ENCODE data around the gene JMY.

Gene JMY, protein sequence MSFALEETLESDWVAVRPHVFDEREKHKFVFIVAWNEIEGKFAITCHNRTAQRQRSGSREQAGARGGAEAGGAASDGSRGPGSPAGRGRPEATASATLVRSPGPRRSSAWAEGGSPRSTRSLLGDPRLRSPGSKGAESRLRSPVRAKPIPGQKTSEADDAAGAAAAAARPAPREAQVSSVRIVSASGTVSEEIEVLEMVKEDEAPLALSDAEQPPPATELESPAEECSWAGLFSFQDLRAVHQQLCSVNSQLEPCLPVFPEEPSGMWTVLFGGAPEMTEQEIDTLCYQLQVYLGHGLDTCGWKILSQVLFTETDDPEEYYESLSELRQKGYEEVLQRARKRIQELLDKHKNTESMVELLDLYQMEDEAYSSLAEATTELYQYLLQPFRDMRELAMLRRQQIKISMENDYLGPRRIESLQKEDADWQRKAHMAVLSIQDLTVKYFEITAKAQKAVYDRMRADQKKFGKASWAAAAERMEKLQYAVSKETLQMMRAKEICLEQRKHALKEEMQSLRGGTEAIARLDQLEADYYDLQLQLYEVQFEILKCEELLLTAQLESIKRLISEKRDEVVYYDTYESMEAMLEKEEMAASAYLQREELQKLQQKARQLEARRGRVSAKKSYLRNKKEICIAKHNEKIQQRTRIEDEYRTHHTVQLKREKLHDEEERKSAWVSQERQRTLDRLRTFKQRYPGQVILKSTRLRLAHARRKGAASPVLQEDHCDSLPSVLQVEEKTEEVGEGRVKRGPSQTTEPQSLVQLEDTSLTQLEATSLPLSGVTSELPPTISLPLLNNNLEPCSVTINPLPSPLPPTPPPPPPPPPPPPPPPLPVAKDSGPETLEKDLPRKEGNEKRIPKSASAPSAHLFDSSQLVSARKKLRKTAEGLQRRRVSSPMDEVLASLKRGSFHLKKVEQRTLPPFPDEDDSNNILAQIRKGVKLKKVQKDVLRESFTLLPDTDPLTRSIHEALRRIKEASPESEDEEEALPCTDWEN

DNA sequence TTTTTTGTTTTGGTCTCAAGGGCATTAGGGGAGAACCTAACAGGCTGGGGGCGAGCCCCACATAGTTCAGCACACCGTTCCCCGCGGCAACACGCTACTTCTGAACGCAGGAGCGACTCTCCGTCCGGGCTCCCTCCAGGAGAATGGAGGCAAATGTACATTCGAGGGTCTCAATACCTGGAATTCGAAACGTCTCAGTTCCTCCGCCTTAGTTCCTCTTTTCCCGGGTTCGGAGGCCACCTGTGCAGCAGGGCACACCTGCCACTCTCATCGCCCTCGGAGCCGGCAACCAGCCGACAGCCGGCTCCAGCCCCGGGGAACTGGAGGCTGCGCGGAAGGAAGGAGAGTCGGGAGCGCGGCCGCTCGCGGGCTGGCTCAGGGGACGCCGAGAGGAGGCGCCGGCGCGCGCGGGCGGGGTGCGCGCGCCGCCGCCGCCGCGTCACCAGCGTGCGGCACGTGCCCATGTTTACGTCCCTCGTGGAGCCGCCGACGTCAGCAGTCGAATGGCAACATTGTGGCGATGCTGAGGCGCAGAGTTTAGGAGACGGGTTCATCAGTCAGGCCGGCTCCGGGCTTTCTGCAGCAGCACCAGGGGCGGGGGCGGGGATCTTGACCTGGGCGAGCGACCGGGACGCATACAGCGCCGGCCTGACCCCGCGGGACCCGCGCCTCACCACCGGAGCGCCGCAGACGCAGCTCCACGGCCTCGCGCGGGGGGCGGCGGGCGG lies at the start of gene JMY:
JMY (plus strand) TSS at position 498 of the 728 bp plus-strand sequence. CDS start 520 bp downstream, outside the sequence.
- DNase-seq = peak; percentile 27 to 92 (median 80)

DNA sequence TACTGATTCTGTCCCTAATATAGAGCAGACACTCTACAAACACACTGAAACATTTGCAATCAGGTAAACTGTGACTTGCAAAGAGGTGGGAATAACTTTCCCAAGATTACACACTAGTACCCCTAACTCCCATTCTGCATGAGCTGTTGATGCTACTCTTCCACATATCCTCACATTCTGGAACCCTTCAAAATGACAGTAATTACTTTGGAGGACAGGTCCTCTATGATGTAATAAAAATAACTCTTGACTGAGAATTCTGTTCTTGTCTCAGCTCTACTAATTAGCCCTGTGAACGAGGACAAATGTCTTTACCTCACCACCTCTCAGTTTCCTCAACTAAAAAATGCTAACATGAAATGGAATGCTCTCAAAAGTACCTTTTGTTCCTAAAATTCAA lies 49.5 kb upstream of the JMY start:
- DNase-seq = no peak

DNA sequence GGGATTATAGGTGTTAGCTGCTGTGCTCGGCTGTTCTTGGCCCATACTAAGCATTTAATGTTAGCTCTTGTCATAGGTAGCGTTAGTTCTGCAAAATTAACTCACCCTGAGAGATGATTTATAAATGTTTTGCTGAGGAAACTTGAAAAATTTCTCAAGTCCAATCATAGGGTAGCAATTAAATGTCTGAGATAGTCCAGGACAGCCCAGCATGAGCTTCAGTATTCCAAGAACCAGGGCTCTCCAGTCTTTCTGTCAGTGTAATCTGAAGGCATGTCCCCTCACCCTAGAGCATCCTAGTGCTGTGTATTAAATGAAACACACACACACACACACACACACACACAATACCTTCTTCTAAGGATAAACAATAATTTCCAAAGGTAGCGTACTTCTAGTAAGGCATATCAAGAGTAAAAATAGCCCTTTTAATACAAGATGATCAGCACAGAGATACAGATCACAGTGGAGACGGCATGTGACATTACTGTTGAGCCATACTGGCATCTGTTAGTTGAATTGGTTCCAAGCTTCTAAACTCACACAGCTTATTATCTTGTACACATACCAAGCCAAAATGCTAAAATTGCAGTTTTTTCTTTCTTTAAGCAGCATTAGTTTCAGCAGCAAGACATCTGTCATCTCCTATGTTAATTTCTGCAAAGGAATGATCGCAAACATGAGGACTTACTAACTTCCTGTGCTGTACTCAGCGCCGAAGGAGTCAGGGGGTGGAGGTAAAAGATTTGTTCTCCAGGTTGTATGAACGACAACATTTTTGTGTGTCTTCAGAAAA lies 46.3 kb upstream of the JMY start:
- DNase-seq = no peak

DNA sequence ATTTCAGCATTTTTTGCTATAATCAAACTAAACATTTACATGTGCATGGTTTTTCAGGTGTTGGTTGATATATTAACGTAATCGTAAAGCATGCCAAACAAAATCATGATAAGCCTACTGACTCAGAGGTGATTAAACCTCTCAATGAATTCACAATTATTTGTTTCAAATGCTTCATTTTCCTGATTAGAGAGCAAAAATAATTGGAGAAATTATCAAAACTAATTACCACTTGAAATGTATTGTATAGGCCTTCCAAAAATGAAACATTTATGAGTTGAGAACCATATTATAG lies 45.7 kb upstream of the JMY start:
- no peak for DNase-seq

DNA sequence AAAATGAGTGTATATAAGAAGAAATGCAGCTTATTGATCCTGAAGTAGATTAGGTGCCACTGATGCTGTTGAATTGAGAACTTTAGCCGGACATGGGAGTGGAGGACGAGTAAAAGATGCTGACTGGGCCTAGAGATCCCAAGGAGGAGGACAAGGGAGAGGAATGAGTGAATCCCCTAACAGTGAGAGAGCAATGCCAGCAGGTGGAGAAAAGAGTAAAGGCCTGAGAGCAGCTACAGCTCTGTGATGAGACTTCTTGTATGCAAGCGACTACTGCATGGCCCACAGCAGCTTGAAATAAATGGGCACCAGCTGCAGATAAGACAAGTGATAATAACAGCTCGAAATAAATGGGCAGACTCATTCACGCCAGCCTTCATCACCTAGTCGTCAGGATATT lies 44.5 kb upstream of the JMY start:
- no peak for DNase-seq

DNA sequence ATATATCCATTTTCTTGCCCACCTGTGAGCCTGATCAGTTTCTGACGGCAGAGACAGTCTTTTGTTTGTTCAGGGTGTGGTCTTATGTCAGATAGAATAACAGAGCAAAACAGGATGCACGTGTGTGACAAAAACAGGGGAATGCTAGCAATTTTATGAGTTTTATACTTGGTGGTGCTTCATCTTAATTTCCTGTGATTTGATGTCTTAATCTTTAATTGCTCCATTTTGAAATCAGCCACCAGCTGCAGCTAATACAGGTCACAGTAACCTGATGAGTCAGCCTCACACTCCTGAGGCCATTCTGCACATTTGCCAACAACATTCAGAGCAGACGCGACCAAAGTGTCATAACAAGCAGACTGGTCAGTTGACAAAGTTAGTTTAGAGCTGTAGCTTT lies 42.3 kb upstream of the JMY start:
- DNase-seq = no peak

DNA sequence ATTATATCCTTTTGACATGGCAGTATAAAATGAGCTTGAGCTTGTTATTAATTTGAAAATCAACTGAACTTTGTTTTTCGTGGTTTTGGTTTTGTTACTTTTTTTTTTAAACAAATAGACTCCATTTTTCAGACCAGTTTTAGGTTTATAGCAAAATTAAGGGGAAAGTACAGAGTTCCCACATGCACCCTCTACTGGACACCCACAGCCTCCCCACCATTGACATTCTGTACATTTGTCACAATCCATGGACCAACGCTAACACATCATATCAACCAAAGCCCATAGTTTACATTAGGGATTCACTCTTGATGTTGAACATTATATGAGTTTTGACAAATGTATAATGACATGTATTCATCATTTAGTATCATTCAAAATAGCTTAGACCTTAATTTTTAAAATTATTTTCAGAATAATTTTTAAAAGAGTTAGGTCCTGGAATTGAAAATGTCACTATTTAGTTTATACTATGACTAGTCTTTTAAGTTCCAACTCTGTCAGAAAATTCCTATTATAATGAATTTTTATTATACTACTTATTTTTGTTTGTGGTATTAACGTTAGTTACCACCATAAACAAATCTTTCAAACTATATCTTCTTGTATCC lies 35.3 kb upstream of the JMY start:
- DNase-seq = no peak

DNA sequence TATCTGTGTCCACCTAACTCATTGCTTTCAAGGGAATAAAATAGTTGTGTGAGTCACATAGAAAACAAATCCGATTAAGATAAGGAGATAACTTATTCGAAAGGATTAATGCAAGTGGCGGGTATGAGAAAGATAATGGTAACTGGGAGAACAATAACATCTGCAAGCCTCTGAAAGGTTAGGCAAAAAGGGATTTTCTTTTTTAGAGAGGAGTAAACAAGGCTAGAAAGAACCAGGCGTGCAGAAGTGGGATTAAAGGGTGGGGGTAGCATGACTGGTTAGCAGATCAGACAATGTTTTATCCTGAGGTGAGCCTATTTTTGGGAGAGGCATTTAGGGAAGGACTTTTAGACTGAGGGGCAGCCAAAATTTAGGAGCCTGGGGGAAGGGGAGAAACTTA lies 34.7 kb upstream of the JMY start:
- no peak for DNase-seq

DNA sequence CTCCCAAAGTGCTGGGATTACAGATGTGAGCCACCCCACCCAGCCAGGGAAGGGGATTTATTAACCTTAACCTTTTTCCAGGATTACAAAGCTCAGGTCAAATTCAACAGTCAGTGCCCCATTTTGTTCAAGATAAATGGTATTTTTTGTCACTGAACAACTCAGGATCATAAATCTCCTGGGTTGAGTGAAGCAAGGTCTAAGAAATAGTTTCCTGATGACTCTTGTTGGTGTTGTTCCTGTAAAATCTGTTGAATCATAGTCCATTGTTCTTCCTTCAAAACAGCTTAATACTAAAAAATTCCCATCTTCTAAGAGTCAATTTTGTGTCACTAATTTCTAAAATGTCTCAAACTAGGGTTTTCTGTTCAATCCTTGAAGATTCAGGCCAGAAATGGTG lies 33.9 kb upstream of the JMY start:
- no peak for DNase-seq

DNA sequence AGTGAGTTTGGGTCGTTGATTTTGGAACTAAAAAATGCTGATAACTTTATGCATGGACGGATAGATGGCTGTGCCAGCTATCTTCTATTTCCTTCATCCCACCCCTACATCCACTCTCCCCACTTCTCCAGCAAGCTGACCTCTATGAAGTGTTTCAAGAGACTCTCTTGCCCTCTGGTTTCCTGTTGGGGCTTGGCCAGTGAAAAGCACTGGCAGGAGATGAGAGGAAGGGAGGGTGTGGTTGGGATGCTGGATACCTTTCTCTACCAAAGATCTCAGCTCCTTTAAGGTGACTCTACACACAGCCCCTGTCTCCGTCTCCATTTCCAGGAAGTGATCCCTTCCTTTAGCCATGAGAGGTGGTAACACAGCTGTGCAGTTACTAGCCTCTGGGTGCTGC lies 30.0 kb upstream of the JMY start:
- DNase-seq = no peak

DNA sequence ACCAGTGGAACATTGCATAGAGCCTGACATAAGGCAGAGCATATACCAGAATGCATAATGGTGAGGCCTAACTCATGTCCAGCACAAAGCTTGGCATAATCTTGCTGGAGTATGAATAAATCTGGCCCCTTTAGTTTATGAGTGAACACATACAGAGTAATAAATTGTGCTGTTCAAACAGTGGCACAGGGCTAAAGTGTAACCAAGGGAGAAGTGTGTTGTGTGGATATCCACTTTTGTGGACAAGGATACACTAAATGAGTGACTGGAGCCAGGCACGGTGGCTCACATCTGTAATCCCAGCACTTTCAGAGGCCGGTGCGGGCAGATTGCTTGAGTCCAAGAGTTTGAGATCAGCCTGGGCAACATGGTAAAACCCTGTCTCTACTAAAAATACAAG lies 29.4 kb upstream of the JMY start:
- DNase-seq = no peak

DNA sequence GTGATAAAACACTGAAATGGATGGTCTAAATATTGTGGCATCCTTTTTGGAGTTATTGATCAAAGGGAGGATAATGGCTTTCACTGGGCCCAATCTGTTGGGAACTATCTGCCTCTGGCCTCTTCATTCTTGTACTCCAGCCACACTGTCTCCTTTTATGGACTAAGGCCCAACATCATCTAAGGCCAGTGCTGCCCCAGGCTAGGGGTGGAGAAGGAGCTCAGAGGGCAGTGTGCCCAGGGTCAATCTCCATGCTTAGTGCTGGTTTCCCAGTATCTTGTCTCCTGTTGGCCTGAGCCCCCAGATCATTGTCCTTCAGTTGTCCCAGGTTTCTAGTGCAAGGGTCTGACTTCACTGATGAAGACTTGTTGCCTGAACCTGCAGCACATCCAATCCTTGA lies 26.4 kb upstream of the JMY start:
- no peak for DNase-seq

DNA sequence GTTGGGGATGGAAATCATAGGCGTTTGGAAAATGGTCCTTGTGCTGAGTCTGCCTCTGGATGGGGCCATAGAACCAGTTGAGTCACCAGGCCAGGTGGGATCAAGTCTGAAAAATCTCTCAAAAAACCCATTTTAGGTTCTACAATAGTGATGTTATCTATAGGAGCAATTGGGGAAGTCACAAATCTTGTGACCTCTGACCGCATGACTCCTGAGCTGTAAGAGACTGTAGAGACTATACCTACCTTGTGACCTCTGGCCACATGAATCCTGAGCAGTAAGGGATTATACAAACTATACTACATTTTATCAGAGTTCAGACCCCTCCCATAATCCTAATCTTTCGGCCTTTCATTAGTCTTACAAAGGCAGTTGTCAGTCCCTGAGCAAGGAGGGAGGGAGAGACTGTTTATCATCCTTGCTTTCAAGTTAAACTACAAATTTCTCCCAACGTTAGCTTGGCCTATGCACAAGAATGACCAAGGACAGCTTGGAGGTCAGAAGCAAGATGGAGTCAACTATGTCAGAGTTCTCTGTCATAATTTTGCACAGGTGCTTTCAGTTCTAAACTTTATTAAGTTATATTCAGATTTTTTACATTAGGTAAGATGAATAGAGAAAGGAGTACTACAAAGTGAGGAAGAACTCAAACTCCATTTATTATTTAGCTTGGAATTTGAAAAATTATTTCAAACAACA lies 11.5 kb upstream of the JMY start:
- DNase-seq = no peak

DNA sequence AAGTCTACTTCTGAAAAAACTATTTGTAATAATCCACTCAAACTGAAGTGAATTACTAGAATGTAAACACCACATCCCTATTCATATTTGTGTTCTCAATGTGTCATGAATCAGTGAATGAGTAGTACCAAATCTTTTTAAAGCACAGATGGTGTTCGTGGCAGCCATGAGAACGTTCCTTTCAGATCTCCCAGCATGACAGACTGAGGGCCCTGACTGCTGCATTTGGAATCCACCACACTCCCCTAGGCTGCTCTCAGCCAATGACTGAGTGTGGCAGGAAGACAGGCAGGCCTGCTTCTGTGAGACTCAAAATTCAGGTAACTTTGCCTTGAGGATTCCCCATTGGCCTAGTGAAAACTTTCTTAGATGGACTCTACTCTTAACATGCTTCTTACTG lies 10.9 kb upstream of the JMY start:
- DNase-seq = peak in 1 of 51 donors; percentile 18

DNA sequence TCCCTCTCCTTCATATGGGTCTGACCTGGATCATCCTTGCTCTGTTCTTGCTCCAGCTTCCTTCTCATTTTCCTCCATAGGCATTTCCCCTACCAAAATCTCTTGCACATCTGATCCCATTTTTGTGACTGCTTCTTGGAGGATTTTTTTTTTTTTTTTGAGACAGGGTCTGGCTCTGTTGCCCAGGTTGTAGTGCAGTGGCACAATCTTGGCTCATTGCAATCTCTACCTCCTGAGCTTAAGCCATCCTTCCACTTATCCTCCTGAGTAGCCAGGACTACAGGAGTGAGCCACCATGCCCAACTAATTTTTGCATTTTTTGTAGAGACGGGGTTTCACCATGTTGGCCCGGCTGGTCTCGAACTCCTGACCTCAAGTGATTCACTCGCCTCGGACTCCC lies 10.5 kb upstream of the JMY start:
- no peak for DNase-seq

DNA sequence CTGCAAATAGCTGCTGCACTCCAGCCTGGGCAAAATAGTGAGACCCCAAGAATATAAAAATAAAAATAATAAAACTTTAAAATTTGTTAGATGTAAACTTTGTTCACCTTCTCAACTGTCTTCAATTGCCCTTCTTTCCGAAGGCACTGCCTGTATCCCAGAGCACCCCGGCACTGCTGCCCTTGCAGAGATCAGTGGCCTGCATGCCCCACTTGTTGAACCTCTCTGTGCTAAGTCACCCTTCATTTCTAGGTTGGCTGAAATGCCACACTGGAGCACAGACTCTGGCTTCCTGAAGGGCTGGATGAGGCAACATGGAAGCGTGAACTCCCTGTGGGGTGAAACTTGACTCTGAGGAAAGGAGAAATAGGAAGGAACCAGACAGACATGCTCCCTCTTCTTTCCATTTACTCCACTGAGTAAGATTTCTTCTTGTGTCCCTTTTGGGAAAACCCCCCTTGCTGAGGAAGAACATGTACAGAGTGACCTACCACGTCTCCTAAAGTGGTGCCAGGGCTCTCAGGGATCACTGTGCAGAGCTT lies 8.4 kb upstream of the JMY start:
- DNase-seq = no peak

DNA sequence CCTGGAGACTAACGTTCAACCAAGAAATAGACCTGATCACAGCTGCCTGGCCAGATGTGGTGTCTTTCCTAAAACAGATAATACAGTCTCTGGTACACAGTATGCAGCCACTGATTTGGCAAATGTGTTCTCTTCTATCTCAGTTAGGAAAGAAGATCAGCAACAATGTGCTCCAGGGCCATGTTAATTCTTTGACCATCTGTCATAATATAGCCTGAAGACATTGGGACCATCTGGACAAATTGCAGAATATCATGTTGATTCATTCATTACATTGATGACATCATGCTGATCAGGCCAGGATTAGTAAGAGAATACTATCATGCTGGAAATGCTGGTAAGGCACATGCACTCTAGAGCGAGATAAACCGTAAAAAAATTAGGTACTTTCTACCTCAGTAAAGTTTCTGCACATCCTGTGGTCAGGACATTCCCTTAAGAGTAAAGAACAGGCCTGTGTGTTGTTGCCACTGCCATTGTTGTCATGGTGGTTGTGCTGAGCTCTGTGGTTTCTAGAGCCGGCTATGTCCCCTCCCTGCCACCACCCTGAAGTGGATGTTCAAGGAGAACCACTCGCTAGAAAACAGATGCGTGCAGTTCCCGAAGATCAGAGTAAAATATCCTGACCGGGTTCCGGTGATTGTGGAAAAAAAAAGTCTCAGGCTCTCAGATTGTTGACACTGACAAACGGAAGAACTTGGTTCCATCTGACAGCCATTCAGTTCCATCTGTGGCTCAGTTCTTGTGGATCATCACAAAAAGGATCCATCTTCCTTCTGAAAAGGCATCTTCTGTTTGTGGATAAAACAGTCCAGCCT lies 6.4 kb upstream of the JMY start:
- no peak for DNase-seq

DNA sequence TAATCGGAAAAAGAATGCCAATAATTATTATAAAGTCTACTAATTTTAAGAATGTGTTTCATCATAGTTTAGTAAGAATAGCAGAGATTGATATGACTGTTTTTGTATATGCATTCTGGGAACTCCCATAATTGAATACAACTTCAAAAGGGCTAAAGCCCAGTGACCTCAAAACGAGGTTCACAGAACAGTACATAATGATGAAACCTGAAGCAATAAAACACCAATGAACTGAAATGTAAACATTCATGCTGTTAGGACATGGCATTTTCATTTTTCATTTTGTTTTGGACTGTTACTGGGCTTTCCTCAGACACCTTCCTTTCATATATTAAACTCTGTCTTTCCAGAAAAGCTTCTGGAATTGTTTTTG lies 684 bp upstream of the JMY start:
- no peak for DNase-seq

DNA sequence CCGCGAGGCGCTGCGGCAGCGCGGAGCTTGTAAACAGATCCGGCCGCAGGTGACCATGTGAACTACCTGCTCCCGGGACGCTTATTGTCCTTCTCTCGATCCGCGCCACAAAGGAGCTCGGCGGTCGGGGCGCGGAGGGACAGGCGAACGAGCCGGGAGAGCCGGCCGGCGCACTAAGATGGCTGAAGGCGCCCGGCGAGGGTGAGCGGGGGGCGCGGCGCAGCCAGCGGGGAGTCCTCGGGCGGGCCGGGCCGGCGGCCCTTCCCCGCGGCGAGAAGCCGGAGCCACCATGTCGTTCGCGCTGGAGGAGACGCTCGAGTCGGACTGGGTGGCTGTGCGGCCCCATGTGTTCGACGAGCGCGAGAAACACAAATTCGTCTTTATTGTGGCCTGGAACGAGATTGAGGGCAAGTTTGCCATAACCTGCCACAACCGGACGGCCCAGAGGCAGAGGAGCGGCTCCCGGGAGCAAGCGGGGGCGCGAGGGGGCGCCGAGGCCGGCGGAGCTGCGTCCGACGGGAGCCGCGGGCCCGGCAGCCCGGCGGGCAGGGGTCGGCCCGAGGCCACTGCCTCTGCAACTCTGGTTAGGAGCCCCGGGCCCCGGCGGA lies 535 bp downstream of the JMY start:
- peak in 26 of 51 donors; percentile 27 to 70 (median 39) for DNase-seq

All from hypothalamus (tissue), 51 donors.